HG03045 (cell line): ENCODE measurements around the gene HARS2.
"Not testable (repeated sequence)": the region's sequence is repeated elsewhere in the genome, so short reads cannot be mapped to it uniquely, and the experiment has no call there.

ENCODE experiments used
- ATAC-seq: cut with Tn5 transposase; IDR thresholded peaks from one replicate; pipeline ENCODE4 v1.9.1; 2021; ENCODE audit warnings: mild to moderate bottlenecking, moderate library complexity; ENCODE audit not compliant: unreplicated experiment

Gene HARS2

GRCh38 chr5:140690941-140691924 lies at the start of gene HARS2, which contains the start of gene HARS1:
Gene HARS2 (plus strand): TSS chr5:140691455. CDS start chr5:140691649, 194 bp downstream.
Gene HARS1 (minus strand): TSS chr5:140691370. CDS start chr5:140691304, 66 bp downstream.
- peak; percentile 97 for ATAC-seq

- no peak for ATAC-seq
These were observed 49.5 kb upstream of the HARS2 start for GRCh38 chr5:140641716-140642115.

GRCh38 chr5:140642718-140643117 lies 48.5 kb upstream of the HARS2 start:
- ATAC-seq = no peak

GRCh38 chr5:140647042-140647419 lies 44.2 kb upstream of the HARS2 start:
- peak; percentile 41 for ATAC-seq

- ATAC-seq = no peak
These were observed 32.4 kb upstream of the HARS2 start for GRCh38 chr5:140658870-140659269.

- not testable (repeated sequence) for ATAC-seq
These were observed 30.9 kb upstream of the HARS2 start for GRCh38 chr5:140660371-140660770.

GRCh38 chr5:140664030-140664358 lies 27.3 kb upstream of the HARS2 start:
- ATAC-seq = no peak

GRCh38 chr5:140664359-140665119 lies 26.7 kb upstream of the HARS2 start, which contains the start of gene WDR55:
Gene WDR55 (plus strand): TSS chr5:140664904. CDS start chr5:140664913, 9 bp downstream.
- ATAC-seq = peak; percentile 97

GRCh38 chr5:140671035-140671434 lies 20.2 kb upstream of the HARS2 start:
- ATAC-seq = not testable (repeated sequence)

- ATAC-seq = no peak
These were observed 19.7 kb upstream of the HARS2 start for GRCh38 chr5:140671472-140672125.

- ATAC-seq = no peak
These were observed 18.6 kb upstream of the HARS2 start for GRCh38 chr5:140672455-140673186.

- no peak for ATAC-seq
These were observed 17.9 kb upstream of the HARS2 start, which contains the start of gene DND1 for GRCh38 chr5:140673187-140673976. Gene DND1 (minus strand): TSS chr5:140673576. CDS start chr5:140673542, 34 bp downstream.

- no peak for ATAC-seq
These were observed 17.0 kb upstream of the HARS2 start for GRCh38 chr5:140674211-140674610.

GRCh38 chr5:140674629-140675028 lies 16.6 kb upstream of the HARS2 start:
- no peak for ATAC-seq

GRCh38 chr5:140677947-140678346 lies 13.3 kb upstream of the HARS2 start:
- ATAC-seq = peak; percentile 65

GRCh38 chr5:140678993-140679392 lies 12.3 kb upstream of the HARS2 start:
- ATAC-seq = no peak

GRCh38 chr5:140690376-140690932 lies 801 bp upstream of the HARS2 start:
- peak; percentile 2 for ATAC-seq

GRCh38 chr5:140694276-140694675 lies 3.0 kb downstream of the HARS2 start:
- ATAC-seq = no peak

- ATAC-seq = no peak
These were observed 5.7 kb downstream of the HARS2 start for GRCh38 chr5:140696891-140697492.
